ENCODE data around the gene TMEM116.

The TMEM116 gene

DNA sequence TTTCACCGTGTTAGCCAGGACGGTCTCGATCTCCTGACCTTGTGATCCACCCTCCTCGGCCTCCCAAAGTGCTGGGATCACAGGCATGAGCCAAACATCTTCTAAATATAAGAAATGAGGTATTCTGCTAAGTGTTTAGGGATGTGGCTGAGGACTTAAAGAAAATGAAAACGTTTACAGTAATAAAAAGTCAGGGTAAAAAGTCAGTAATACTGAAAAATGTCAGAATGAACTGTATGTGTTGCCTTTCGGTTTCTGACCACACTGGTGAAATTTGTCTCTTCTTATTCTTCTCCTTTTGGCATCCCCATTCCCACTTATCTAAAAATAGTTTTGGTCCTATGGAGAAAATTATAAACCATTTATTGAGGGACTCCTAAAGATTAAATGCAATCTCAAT, 20.5 kb downstream of the TMEM116 start:
- TF ChIP-seq, protein P1, sequence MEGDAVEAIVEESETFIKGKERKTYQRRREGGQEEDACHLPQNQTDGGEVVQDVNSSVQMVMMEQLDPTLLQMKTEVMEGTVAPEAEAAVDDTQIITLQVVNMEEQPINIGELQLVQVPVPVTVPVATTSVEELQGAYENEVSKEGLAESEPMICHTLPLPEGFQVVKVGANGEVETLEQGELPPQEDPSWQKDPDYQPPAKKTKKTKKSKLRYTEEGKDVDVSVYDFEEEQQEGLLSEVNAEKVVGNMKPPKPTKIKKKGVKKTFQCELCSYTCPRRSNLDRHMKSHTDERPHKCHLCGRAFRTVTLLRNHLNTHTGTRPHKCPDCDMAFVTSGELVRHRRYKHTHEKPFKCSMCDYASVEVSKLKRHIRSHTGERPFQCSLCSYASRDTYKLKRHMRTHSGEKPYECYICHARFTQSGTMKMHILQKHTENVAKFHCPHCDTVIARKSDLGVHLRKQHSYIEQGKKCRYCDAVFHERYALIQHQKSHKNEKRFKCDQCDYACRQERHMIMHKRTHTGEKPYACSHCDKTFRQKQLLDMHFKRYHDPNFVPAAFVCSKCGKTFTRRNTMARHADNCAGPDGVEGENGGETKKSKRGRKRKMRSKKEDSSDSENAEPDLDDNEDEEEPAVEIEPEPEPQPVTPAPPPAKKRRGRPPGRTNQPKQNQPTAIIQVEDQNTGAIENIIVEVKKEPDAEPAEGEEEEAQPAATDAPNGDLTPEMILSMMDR (IDR thresholded peaks at IDR 0.05), result no peak

DNA sequence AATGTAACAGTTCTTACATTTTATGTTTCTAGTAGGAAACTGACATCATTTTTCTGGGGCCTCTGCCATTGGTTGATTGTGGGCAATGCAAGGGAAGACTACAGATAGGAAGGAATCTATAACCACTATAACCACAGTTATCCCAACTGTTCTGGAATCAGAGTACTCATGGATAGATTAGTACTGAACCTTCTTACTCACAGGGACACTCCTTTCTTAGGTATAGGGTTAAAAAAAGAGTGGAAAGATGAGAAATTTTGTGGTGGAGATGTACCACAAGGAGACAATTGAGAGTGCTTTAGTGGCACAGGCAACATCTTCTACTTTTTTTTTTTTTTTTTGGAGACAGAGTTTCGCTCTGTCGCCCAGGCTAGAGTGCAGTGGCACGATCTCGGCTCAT, 21.0 kb downstream of the TMEM116 start:
- TF ChIP-seq, protein P1 (IDR thresholded peaks at IDR 0.05), result no peak

DNA sequence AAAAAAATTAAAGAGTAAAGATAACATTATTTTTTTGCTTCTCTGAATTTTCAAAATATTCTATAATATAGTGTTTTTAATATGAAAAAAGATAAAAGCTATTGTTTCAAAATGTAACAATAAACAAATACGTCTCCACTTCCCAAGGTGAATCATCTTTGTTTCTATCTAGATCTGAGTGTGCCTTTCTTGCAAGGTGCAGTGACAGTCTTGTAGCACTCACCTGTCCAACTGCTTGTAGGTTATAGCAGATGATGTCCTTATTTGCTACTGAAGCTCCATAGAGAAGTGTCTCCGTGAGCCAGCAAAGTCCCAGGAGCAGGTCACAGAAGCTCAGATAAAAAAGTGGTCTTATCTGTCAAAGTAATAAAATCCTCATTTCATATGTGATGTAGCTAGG, 21.4 kb downstream of the TMEM116 start:
- TF ChIP-seq, protein P1 (IDR thresholded peaks at IDR 0.05), result no peak

DNA sequence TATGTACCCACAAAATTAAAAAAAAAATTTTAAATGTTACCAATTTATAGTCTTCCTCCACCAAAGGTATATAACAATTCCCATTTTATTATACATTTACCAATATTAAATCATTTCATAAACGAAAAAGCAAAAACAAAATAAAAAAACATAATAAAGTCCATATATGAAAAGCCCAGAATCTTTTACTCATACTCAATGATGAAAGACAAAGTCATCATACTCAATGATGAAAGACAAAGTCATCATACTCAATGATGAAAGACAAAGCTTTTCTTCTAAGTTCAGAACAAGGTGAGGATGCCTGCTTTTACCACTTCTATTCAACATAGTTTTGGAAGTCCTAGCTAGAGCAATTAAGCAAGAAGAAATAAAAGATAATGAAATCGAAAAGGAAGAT, 28.1 kb downstream of the TMEM116 start:
- TF ChIP-seq, protein P1 (IDR thresholded peaks at IDR 0.05), result no peak

DNA sequence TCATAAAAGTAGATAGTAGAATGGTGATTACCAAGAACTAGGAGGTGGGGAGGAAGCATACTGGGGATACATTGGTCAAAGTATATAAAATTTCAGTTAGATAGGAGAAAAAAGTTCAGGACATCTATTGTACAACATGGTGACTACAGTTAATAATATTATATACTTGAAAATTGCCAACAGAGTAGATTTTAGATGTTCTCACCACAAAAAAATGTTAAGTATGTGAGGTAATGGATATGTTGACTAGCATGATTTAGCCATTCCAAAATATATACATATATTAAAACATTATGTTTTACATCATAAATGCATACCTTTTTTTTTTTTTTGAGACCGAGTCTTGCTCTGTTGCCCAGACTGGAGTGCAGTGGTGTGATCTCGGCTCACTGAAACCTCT, 31.0 kb downstream of the TMEM116 start:
- TF ChIP-seq, protein P1 (IDR thresholded peaks at IDR 0.05), result no peak

DNA sequence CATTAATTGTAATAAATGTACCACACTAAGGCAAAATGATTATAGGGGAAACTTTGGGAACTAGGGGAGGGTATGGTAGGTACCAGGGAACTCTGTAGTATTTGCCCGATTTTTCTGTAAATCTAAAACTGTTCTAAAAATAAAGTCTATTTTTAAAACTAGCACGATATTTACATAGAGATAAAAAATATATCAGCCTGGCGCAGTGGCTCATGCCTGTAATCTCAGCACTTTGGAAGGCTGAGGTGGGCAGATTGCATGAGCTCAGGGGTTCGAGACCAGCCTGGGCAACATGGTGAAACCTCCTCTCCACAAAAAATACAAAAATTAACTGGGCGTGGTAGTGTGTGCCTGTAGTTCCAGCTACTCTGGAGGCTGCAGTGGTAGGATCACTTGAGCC, 32.4 kb downstream of the TMEM116 start:
- TF ChIP-seq, protein P1 (IDR thresholded peaks at IDR 0.05), result no peak

DNA sequence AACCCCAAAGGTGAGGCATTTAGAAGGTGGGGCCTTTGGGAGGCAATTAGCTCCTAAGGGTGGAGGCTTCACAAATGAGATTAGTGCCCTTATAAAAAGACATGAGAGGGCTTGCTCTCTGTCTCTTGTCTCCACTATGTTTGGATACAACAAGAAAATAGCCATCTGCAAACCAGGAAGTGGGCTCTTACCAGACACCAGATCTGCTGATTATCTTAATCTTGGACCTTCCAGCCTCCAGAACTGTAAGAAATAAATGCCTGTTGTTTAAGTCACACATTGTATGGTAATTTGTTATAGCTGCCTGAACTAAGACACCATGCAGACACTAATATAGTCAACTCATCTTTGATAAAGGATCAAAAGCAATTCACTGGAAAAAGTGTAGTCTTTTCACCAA, 34.4 kb downstream of the TMEM116 start:
- TF ChIP-seq, protein P1 (IDR thresholded peaks at IDR 0.05), result no peak

DNA sequence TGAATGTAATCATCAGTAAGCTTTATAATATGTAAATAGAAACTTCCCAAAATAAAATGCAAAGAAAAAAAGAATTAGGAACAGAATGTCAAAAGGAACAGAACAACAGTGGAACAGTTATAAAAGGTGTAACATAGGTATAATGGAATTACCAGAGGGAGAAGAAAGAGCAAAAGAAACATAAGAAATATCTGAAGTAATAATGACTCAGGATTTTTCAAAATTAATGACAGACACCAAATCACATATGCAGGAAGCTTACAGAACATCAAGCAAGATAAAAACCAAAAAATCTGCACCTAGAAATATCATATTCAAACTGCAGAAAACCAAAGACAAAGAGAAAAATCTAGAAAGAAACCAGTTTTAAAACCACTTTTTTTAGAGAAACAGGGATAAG, 36.1 kb downstream of the TMEM116 start:
- TF ChIP-seq, protein P1 (IDR thresholded peaks at IDR 0.05), result no peak
